WI38 (cell line): ENCODE results near the gene ITPRIPL2.

Experiments
- H3K4me3 ChIP-seq: 2 replicates; pipeline ENCODE4 v1.5.1; 2011; ENCODE audit warnings: low read depth, mild to moderate bottlenecking, control low read depth, low read length
- CTCF ChIP-seq: IDR thresholded peaks from 2 replicates; pipeline ENCODE4 v1.5.1; 2012; ENCODE audit warnings: low read depth, mild to moderate bottlenecking, control low read depth, low read length

ITPRIPL2 gene

GRCh38 chr16:19094542-19095365 is 19.0 kb upstream of the ITPRIPL2 start:
- H3K4me3 ChIP-seq: no peak overlapping the region
- TF ChIP-seq CTCF: no peak

- TF ChIP-seq CTCF: no peak
These were observed 18.1 kb upstream of the ITPRIPL2 start for GRCh38 chr16:19095654-19096053.

GRCh38 chr16:19098173-19098572 is 15.6 kb upstream of the ITPRIPL2 start:
- TF ChIP-seq CTCF: no peak
- H3K4me3 ChIP-seq: no peak overlapping the region

More at GRCh38 chr16:19095654-19096053, 18.1 kb upstream of the ITPRIPL2 start:
- H3K4me3 ChIP-seq: no peak overlapping the region

DNA sequence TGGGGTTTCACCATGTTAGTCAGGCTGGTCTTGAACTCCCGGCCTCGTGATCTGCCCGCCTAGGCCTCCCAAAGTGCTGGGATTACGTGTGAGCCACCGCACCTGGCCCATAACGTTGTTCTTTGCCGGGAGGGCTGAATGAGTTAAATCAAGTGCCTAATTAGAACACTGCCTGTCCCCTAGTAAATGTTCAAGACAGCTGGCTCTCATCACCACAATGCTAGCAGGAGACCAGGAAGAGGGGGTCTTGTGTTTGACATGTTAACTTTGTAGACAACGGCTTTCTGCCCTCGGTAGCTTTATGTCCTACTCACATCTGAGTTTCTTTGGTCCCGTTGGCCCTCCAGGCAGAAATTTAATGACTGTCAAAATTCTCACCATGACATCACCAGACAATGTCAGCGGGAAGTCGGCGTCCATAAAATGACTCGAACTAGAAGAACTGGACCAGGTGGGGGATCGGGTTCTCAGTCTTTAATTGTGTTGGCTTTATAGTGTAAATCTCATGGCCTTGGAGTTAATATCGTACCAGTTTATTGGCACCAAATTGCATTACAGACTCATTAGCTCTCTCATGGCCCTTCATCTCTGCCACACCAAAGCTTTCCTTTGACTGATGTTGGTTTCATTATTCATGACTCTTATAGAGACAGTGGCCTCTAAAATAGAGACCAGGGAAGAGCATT is 11.4 kb upstream of the ITPRIPL2 start:
- no peak overlapping the region for H3K4me3 ChIP-seq
- TF ChIP-seq CTCF: no peak

DNA sequence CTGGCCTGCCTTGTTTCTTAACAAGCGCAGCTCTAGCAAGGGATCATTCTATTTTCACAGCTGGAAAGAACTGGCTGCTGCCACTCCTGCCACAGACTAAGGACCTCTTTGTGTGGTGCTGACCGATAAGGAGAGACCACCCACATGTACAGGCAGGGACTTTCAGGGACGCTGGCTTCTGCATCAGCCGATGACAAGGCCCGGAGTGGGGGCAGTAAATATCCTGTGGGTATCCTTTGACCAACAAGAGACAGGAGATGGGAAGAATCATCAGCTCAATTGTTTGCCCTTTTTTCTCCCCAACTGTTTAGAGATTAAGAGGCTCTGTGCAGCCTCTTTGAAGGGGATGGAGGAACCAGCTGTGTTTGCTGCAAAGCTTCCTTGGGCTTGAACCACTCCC is 9.2 kb upstream of the ITPRIPL2 start:
- no peak overlapping the region for H3K4me3 ChIP-seq
- TF ChIP-seq CTCF: no peak

GRCh38 chr16:19105131-19105530 is 8.6 kb upstream of the ITPRIPL2 start:
- no peak for TF ChIP-seq CTCF
- H3K4me3 ChIP-seq: no peak overlapping the region
